GM12872 (cell line): ENCODE data around the gene OR2A14.

ENCODE experiments used
- TF ChIP-seq, protein P1 (sequence below): IDR thresholded peaks from 3 replicates; pipeline ENCODE4 v1.5.1; 2011; ENCODE audit warnings: low read depth, mild to moderate bottlenecking, low read length, moderate library complexity; ENCODE audit not compliant: insufficient read depth

Gene OR2A14

DNA sequence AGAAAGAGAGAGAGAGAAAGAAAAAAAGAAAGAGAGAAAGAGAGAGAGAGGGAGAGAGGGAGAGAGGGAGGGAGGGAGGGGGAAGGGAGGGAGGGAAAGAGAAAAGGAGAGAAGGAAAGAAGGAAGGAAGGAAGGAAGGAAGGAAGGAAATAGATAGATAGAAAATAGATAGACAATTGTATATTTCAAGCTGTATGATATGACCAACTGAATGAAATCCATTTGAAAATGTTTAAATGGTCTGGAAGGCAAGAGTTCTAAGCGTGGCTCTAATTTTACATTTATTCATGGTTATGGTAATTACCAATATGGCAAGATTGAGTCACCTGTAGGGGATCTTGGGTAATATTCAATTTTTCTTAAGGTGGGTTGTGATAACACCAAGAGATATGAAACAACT is 35.9 kb downstream of the OR2A14 start:
- TF ChIP-seq, protein P1, sequence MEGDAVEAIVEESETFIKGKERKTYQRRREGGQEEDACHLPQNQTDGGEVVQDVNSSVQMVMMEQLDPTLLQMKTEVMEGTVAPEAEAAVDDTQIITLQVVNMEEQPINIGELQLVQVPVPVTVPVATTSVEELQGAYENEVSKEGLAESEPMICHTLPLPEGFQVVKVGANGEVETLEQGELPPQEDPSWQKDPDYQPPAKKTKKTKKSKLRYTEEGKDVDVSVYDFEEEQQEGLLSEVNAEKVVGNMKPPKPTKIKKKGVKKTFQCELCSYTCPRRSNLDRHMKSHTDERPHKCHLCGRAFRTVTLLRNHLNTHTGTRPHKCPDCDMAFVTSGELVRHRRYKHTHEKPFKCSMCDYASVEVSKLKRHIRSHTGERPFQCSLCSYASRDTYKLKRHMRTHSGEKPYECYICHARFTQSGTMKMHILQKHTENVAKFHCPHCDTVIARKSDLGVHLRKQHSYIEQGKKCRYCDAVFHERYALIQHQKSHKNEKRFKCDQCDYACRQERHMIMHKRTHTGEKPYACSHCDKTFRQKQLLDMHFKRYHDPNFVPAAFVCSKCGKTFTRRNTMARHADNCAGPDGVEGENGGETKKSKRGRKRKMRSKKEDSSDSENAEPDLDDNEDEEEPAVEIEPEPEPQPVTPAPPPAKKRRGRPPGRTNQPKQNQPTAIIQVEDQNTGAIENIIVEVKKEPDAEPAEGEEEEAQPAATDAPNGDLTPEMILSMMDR = no peak

DNA sequence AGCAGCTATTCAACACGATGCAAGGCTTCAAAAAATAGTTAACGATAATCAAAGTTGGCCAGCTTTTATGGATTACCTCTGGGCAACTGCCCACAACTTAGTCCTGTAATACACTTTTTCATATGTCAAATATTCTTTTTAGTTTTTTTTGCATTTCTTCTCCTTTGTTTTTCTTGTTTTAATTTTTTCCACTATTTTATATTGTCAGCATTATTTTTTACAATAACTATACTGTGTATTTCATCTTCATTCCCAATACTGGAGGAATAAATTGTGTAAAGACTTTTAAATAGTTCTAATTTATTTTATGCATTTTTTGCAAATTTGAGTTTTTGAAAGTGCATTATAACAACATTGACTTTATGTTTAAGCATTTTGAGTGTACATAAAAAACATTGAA is 41.8 kb downstream of the OR2A14 start:
- TF ChIP-seq, protein P1 = no peak

DNA sequence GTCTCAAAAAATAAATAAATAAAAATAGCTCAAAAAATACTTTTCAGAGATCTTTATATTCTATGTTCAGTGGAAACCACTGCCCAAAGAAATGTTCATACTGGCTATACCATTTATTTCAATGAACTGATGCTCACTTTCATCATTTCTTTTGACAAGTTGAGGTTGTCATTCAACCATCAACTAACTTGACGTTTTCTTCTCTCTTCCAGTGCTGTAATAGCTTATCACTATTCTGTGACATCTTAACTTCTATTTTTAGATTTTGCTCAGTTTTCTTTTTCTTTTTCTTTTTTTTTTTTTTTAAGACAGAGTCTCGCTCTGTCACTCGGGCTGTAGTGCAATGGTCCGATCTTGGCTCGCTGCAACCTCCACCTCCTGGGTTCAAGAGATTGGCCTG is 51.6 kb downstream of the OR2A14 start:
- TF ChIP-seq, protein P1 = no peak

DNA sequence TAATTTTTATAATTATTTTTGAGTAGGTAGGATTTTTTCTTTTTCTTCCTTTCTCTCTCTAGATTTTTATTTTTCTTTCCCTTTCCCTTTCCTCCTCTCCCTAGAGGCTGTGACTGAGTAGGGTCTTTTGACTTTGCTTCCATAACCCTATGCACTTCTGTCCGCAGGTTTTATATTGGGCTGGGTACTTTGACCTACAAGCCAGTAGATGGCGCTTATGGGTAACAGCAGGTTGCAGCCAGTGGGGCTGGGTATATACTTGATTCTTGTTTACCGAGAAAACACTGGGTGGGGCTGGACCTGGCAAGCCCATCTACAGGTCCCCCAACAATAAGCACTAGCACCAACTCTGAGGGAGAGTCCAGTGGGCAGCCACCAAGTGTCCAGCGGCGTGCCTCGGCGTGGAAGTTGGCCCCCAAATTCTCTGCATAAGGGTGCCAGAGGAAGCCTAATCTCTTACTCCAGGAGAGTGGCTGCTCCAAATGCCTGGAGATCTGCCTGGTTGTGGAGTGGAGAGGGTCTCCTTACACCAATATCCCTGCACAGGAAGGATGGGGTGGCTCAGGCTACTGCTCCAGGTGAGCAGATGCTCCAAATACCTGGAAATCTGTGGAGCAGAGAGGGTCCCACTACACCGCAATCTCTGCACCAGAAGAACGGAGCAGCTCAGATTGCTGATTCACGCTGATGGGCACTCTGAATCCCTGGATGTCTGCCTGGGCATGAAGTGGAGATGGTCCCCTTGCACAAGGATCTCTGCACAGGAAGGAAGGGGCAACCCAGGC is 55.6 kb downstream of the OR2A14 start:
- TF ChIP-seq, protein P1 = peak; percentile 39; the same call in 2 of the 3 replicates
